HepG2 (cell line): ENCODE data around the gene NT5C2. TPM values are rescaled to one million over a fixed set of nuclear protein-coding genes. Genes with fewer than 3 reads are reported as not detected.

ENCODE experiments used
- FLYWCH1 ChIP-seq: sonication (generic); formaldehyde crosslinking; IDR thresholded peaks from 2 replicates; pipeline ENCODE4 v1.8.1; 2023; ENCODE audit warnings: mild to moderate bottlenecking, missing genetic modification reagents
- FOXJ3 ChIP-seq: sonication (generic); formaldehyde crosslinking; IDR thresholded peaks from 2 replicates; pipeline ENCODE4 v1.4.0; 2020; ENCODE audit warnings: missing genetic modification reagents, mild to moderate bottlenecking, borderline replicate concordance
- FOXM1 ChIP-seq: sonication (generic); formaldehyde crosslinking; IDR thresholded peaks from 2 replicates; pipeline ENCODE4 v1.5.0; 2020; ENCODE audit warnings: missing genetic modification reagents
- HNF4A ChIP-seq: sonication (generic); formaldehyde crosslinking; IDR thresholded peaks from 2 replicates; pipeline ENCODE4 v1.4.0; 2020; ENCODE audit warnings: missing genetic modification reagents
- ISL2 ChIP-seq: sonication (generic); formaldehyde crosslinking; IDR thresholded peaks from 2 replicates; pipeline ENCODE4 v1.5.0; 2020; ENCODE audit warnings: missing genetic modification reagents
- KAT8 ChIP-seq: IDR thresholded peaks from 2 replicates; pipeline ENCODE4 v1.6.1; 2016; ENCODE audit warnings: missing genetic modification reagents, missing compliant biosample characterization
- PHB2 ChIP-seq: fragments of 450-650 bp; IDR thresholded peaks from 2 replicates; pipeline ENCODE4 v1.6.1; 2018; ENCODE audit not compliant: partially characterized antibody
- PHF21A ChIP-seq: sonication (generic); formaldehyde crosslinking; IDR thresholded peaks from 2 replicates; pipeline ENCODE4 v1.5.0; 2020; ENCODE audit warnings: mild to moderate bottlenecking, missing genetic modification reagents
- RARA ChIP-seq: IDR thresholded peaks from 2 replicates; pipeline ENCODE4 v1.6.1; 2016; ENCODE audit warnings: missing genetic modification reagents, missing compliant biosample characterization
- REPIN1 ChIP-seq: sonication (generic); formaldehyde crosslinking; IDR thresholded peaks from 2 replicates; pipeline ENCODE4 v1.8.0; 2022; ENCODE audit warnings: missing genetic modification reagents, low read depth, mild to moderate bottlenecking, borderline replicate concordance
- RXRA ChIP-seq: sonication (generic); formaldehyde crosslinking; IDR thresholded peaks from 2 replicates; pipeline ENCODE4 v1.5.1; 2020; ENCODE audit warnings: missing genetic modification reagents
- SETDB1 ChIP-seq: sonication (generic); formaldehyde crosslinking; IDR thresholded peaks from 2 replicates; pipeline ENCODE4 v1.5.1; 2020; ENCODE audit warnings: missing genetic modification reagents, mild to moderate bottlenecking, borderline replicate concordance
- TBX2 ChIP-seq: sonication (generic); formaldehyde crosslinking; IDR thresholded peaks from 2 replicates; pipeline ENCODE4 v1.5.0; 2020; ENCODE audit warnings: missing genetic modification reagents, mild to moderate bottlenecking, borderline replicate concordance
- TBX3 ChIP-seq: fragments of 450-650 bp; IDR thresholded peaks from 2 replicates; pipeline ENCODE4 v1.6.1; 2017; ENCODE audit warnings: antibody characterized with exemption, mild to moderate bottlenecking, inconsistent platforms, borderline replicate concordance
- U2AF2 ChIP-seq: fragments of 200-400 bp; formaldehyde crosslinking; IDR thresholded peaks from 2 replicates; pipeline ENCODE4 v1.6.1; 2017; ENCODE audit warnings: low read depth, mild to moderate bottlenecking, low read length
- ZNF30 ChIP-seq: sonication (generic); formaldehyde crosslinking; IDR thresholded peaks from 2 replicates; pipeline ENCODE4 v1.5.0; 2020; ENCODE audit warnings: mild to moderate bottlenecking, missing genetic modification reagents
- ZNF367 ChIP-seq: sonication (generic); formaldehyde crosslinking; IDR thresholded peaks from 2 replicates; pipeline ENCODE4 v1.4.0; 2020; ENCODE audit warnings: missing genetic modification reagents, borderline replicate concordance
- ZNF570 ChIP-seq: sonication (generic); formaldehyde crosslinking; IDR thresholded peaks from 2 replicates; pipeline ENCODE4 v1.4.0; 2020; ENCODE audit warnings: mild to moderate bottlenecking, missing genetic modification reagents, borderline replicate concordance
- ZNF607 ChIP-seq: sonication (generic); formaldehyde crosslinking; IDR thresholded peaks from 2 replicates; pipeline ENCODE4 v1.5.1; 2020; ENCODE audit warnings: missing genetic modification reagents, mild to moderate bottlenecking, borderline replicate concordance
- ZNF782 ChIP-seq: sonication (generic); formaldehyde crosslinking; IDR thresholded peaks from 2 replicates; pipeline ENCODE4 v1.4.0; 2020; ENCODE audit warnings: missing genetic modification reagents, mild to moderate bottlenecking, borderline replicate concordance
- polyA plus RNA-seq, 8 experiments: library from polyadenylated mRNA; depleted of rRNA in 3 of 8; stranded (reverse) in 7 of 8; unstranded in 1 of 8; fragments of >200 nt; fragmentation: Illumina TruSeq in 4 of 8; extraction: Trizol in 4 of 8; gene quantifications; 2 replicates each; pipeline versions ENCODE4 v1.2.1 to v1.2.3, GENCODE V29; 2011 to 2016; ENCODE audit warnings: low read depth in 4 of 8, missing spikeins in 1 of 8, mixed read lengths in 1 of 8; ENCODE audit not compliant: insufficient read depth in 1 of 8
- total RNA-seq, 5 experiments: library from RNA; depleted of rRNA; stranded (reverse); fragments of >200 nt; fragmentation: Illumina TruSeq; extraction: Trizol; gene quantifications; 2 replicates each; pipeline ENCODE4 v1.2.3, GENCODE V29; 2016; ENCODE audit warnings: low read depth in 1 of 5
- TF ChIP-seq, protein P1 (sequence below): sonication (generic); formaldehyde crosslinking; IDR thresholded peaks from 2 replicates; pipeline ENCODE4 v1.4.0; 2020; ENCODE audit warnings: missing genetic modification reagents
- TF ChIP-seq, protein P2 (sequence below): sonication (generic); formaldehyde crosslinking; IDR thresholded peaks from 2 replicates; pipeline ENCODE4 v1.4.0; 2020; ENCODE audit warnings: mild to moderate bottlenecking, missing genetic modification reagents
- TF ChIP-seq, protein P3 (sequence below): sonication (generic); formaldehyde crosslinking; conservative IDR thresholded peaks from 2 replicates; pipeline ENCODE4 v1.8.0; 2022; ENCODE audit warnings: low read depth, missing genetic modification reagents
- TF ChIP-seq, protein P4 (sequence below): IDR thresholded peaks from 2 replicates; pipeline ENCODE4 v1.6.1; 2018; ENCODE audit warnings: missing genetic modification reagents, mild to moderate bottlenecking, missing compliant biosample characterization
- TF ChIP-seq, protein P5 (sequence below): fragments of 450-650 bp; IDR thresholded peaks from 2 replicates; pipeline ENCODE4 v1.6.1; 2016

Gene NT5C2
- total and polyA plus RNA-seq, 2 of the 13 experiments (the other 11 are each of a cell fraction or from before 2014, with no cell fraction given), result 40.6 to 55.2 TPM

DNA sequence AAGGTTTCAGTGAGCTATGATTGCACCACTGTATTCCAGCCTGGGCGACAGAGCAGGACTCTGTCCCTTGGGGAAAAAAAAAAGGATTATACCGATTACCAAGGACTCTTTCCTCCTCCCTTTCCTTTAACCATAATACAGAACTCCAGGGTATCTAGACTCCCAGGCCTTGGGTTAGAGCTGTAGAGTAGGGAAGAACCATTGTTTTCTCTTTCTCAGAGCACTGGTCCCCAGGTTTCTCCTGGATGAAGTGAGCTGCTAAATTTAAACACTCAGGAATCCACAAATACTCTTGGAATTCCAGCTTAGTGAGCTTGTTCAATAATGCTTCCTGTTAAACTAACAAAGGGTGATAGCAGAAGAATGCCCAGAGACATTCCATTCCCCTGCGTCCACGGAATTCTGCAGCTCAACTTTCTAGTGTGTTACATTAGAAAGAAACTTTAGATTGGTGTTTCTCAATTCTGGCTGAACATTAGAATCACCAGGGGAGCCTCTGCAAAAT, 38.0 kb upstream of the NT5C2 start (continued):
- TF ChIP-seq PHF21A (CRISPR knock-in tag), result peak; percentile 79; the same call in 1 of the 2 replicates
- no peak for TF ChIP-seq PHB2
- 0 out of 2 replicates have a peak, but pooled peaks have one; percentile 20 for TF ChIP-seq TBX2 (CRISPR knock-in tag)
- no peak for TF ChIP-seq U2AF2
- no peak for TF ChIP-seq ZNF367 (CRISPR knock-in tag)
- 0 out of 2 replicates have a peak, but pooled peaks have one; percentile 16 for TF ChIP-seq KAT8 (CRISPR knock-in tag)
- no peak for TF ChIP-seq ZNF570
- TF ChIP-seq, protein P1, sequence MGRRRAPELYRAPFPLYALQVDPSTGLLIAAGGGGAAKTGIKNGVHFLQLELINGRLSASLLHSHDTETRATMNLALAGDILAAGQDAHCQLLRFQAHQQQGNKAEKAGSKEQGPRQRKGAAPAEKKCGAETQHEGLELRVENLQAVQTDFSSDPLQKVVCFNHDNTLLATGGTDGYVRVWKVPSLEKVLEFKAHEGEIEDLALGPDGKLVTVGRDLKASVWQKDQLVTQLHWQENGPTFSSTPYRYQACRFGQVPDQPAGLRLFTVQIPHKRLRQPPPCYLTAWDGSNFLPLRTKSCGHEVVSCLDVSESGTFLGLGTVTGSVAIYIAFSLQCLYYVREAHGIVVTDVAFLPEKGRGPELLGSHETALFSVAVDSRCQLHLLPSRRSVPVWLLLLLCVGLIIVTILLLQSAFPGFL (CRISPR knock-in tag), result no peak
- no peak for TF ChIP-seq SETDB1
- no peak for TF ChIP-seq ZNF782
- peak; percentile 60; the same call in 1 of the 2 replicates for TF ChIP-seq ISL2 (CRISPR knock-in tag)
- no peak for TF ChIP-seq FOXM1 (CRISPR knock-in tag)
- TF ChIP-seq, protein P2, sequence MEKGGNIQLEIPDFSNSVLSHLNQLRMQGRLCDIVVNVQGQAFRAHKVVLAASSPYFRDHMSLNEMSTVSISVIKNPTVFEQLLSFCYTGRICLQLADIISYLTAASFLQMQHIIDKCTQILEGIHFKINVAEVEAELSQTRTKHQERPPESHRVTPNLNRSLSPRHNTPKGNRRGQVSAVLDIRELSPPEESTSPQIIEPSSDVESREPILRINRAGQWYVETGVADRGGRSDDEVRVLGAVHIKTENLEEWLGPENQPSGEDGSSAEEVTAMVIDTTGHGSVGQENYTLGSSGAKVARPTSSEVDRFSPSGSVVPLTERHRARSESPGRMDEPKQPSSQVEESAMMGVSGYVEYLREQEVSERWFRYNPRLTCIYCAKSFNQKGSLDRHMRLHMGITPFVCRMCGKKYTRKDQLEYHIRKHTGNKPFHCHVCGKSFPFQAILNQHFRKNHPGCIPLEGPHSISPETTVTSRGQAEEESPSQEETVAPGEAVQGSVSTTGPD, result no peak
- TF ChIP-seq, protein P3, sequence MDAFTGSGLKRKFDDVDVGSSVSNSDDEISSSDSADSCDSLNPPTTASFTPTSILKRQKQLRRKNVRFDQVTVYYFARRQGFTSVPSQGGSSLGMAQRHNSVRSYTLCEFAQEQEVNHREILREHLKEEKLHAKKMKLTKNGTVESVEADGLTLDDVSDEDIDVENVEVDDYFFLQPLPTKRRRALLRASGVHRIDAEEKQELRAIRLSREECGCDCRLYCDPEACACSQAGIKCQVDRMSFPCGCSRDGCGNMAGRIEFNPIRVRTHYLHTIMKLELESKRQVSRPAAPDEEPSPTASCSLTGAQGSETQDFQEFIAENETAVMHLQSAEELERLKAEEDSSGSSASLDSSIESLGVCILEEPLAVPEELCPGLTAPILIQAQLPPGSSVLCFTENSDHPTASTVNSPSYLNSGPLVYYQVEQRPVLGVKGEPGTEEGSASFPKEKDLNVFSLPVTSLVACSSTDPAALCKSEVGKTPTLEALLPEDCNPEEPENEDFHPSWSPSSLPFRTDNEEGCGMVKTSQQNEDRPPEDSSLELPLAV (CRISPR knock-in tag), result no peak
- TF ChIP-seq, protein P4, sequence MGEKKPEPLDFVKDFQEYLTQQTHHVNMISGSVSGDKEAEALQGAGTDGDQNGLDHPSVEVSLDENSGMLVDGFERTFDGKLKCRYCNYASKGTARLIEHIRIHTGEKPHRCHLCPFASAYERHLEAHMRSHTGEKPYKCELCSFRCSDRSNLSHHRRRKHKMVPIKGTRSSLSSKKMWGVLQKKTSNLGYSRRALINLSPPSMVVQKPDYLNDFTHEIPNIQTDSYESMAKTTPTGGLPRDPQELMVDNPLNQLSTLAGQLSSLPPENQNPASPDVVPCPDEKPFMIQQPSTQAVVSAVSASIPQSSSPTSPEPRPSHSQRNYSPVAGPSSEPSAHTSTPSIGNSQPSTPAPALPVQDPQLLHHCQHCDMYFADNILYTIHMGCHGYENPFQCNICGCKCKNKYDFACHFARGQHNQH (CRISPR knock-in tag), result no peak
- TF ChIP-seq FOXJ3 (CRISPR knock-in tag), result no peak; the same call in 1 of the 2 replicates
- TF ChIP-seq, protein P5, sequence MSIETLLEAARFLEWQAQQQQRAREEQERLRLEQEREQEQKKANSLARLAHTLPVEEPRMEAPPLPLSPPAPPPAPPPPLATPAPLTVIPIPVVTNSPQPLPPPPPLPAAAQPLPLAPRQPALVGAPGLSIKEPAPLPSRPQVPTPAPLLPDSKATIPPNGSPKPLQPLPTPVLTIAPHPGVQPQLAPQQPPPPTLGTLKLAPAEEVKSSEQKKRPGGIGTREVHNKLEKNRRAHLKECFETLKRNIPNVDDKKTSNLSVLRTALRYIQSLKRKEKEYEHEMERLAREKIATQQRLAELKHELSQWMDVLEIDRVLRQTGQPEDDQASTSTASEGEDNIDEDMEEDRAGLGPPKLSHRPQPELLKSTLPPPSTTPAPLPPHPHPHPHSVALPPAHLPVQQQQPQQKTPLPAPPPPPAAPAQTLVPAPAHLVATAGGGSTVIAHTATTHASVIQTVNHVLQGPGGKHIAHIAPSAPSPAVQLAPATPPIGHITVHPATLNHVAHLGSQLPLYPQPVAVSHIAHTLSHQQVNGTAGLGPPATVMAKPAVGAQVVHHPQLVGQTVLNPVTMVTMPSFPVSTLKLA, result no peak
- TF ChIP-seq FLYWCH1 (CRISPR knock-in tag), result no peak
- TF ChIP-seq TBX3, result no peak
- no peak for TF ChIP-seq ZNF30 (CRISPR knock-in tag)
- no peak; the same call in 1 of the 2 replicates for TF ChIP-seq REPIN1 (CRISPR knock-in tag)
- no peak for TF ChIP-seq RXRA
- TF ChIP-seq ZNF607 (CRISPR knock-in tag), result no peak
- TF ChIP-seq RARA (CRISPR knock-in tag), result peak; percentile 50; the same call in 1 of the 2 replicates
- peak; percentile 50 for TF ChIP-seq HNF4A (CRISPR knock-in tag)
